GM12878 (cell line): ENCODE results near the gene MUC21. TPM values are rescaled to one million over a fixed set of nuclear protein-coding genes. Genes with fewer than 3 reads are reported as not detected.
A peak's percentile ranks its signal among the peaks of the same experiment; 100 is the strongest.

Source experiments
- ATAC-seq: fragments of 200-7000 bp; cut with Tn5 transposase; 3 replicates; pipeline ENCODE4 v1.9.1; 2020; ENCODE audit warnings: mild to moderate bottlenecking, moderate library complexity
- BruUV-seq: library from RNA; stranded (reverse); fragments of 400-500 nt; replicated peaks from 2 replicates; lab custom pipeline; 2021; lab: Mats Ljungman, UMichigan
- CTCF ChIA-PET: fragments of 300-600 bp; sonication (Branson Sonifier 250); formaldehyde crosslinking; extraction: SDS; loops from one replicate; lab custom pipeline; 2021; ENCODE audit warnings: inconsistent platforms; lab: Yijun Ruan, JAX
- POLR2A ChIA-PET: fragments of 350-600 bp; formaldehyde crosslinking; extraction: SDS; loops from one replicate; lab custom pipeline; 2021; ENCODE audit warnings: inconsistent platforms; lab: Charles Lee
- RAD21 ChIA-PET: fragments of 300-600 bp; sonication (Branson Sonifier 250); formaldehyde crosslinking; loops from one replicate; lab custom pipeline; 2023; ENCODE audit warnings: antibody characterized with exemption; ENCODE audit not compliant: unreplicated experiment; lab: Charles Lee
- SMC1A ChIA-PET: fragments of 300-600 bp; sonication (Branson Sonifier 250); formaldehyde crosslinking; loops from one replicate; lab custom pipeline; 2023; ENCODE audit not compliant: unreplicated experiment, uncharacterized antibody; lab: Charles Lee
- DNase-seq: peaks from one replicate; pipeline ENCODE4 v3.0.0-alpha.2; 2011; ENCODE audit warnings: low read depth, low spot score
- FAIRE-seq: peaks from 3 replicates; lab custom pipeline; 2011; peaks lifted over from hg19 to GRCh38; lab: Jason Lieb, UNC
- H2AFZ ChIP-seq: 2 replicates; pipeline ENCODE4 v1.6.0; 2011; ENCODE audit warnings: low read depth, low read length, control low read depth; ENCODE audit not compliant: control insufficient read depth
- H3K27ac ChIP-seq: 2 replicates; pipeline ENCODE4 v1.5.1; 2011; ENCODE audit warnings: control low read depth; ENCODE audit not compliant: control insufficient read depth, insufficient read depth
- H3K27me3 ChIP-seq, 2 experiments: replicated peaks in 1 of 2; 2 replicates each; pipeline versions ENCODE4 v1.6.0 to v1.6.1; 2011; ENCODE audit warnings: low read length in 1 of 2; ENCODE audit not compliant: control insufficient read depth in 2 of 2, insufficient read depth in 2 of 2
- H3K36me3 ChIP-seq, 2 experiments: 2 replicates each; pipeline ENCODE4 v1.5.1; 2011; ENCODE audit warnings: low read length in 1 of 2; ENCODE audit not compliant: control insufficient read depth in 2 of 2, insufficient read depth in 2 of 2
- H3K4me1 ChIP-seq: 2 replicates; pipeline ENCODE4 v1.6.1; 2011; ENCODE audit warnings: mild to moderate bottlenecking, low read length, moderate library complexity, mixed read lengths; ENCODE audit not compliant: control insufficient read depth, insufficient read depth
- H3K4me2 ChIP-seq: 2 replicates; pipeline ENCODE4 v1.6.0; 2011; ENCODE audit warnings: control low read depth; ENCODE audit not compliant: control insufficient read depth, insufficient read depth
- H3K4me3 ChIP-seq: fragments of 200-600 bp; sonication (generic); 2 replicates; pipeline ENCODE4 v1.5.1; 2016
- H3K79me2 ChIP-seq: 2 replicates; pipeline ENCODE4 v1.6.0; 2011; ENCODE audit warnings: low read length; ENCODE audit not compliant: control insufficient read depth, insufficient read depth
- H3K9ac ChIP-seq: 2 replicates; pipeline ENCODE4 v1.8.0; 2011; ENCODE audit warnings: low read length, control low read depth, mixed read lengths; ENCODE audit not compliant: control insufficient read depth, insufficient read depth
- H3K9me3 ChIP-seq: replicated peaks from 3 replicates; pipeline ENCODE4 v1.5.1; 2011; ENCODE audit warnings: mild to moderate bottlenecking, low read length; ENCODE audit not compliant: control insufficient read depth, insufficient read depth
- H4K20me1 ChIP-seq: 2 replicates; pipeline ENCODE4 v1.6.0; 2011; ENCODE audit not compliant: control insufficient read depth, insufficient read depth
- BCL11A ChIP-seq: IDR thresholded peaks from 2 replicates; pipeline ENCODE4 v1.6.1; 2011; ENCODE audit warnings: low read depth, low read length
- EGR1 ChIP-seq, 2 experiments: IDR thresholded peaks; 1 replicate in 1 of 2; 2 replicates in 1 of 2; pipeline ENCODE4 v1.6.1; 2011 to 2012; ENCODE audit warnings: low read depth in 2 of 2, low read length in 2 of 2, borderline replicate concordance in 1 of 2, mild to moderate bottlenecking in 1 of 2, moderate library complexity in 1 of 2
- POLR2AphosphoS2 ChIP-seq: IDR thresholded peaks from 2 replicates; pipeline ENCODE4 v1.6.1; 2011; ENCODE audit warnings: low read depth, mild to moderate bottlenecking, low read length, improper control_type of control experiment, moderate library complexity
- RUNX3 ChIP-seq: IDR thresholded peaks from 2 replicates; pipeline ENCODE4 v1.6.1; 2012; ENCODE audit warnings: low read length, inconsistent platforms
- ZNF274 ChIP-seq: IDR thresholded peaks from one replicate; pipeline ENCODE4 v1.8.0; 2011; ENCODE audit not compliant: insufficient read length, insufficient read depth
- WGBS: methylation state at CpG from one replicate; pipeline ENCODE4 v1.1.6; 2016; ENCODE audit warnings: low lambda C conversion rate; ENCODE audit not compliant: insufficient replicate concordance, insufficient coverage; ENCODE audit errors: missing lambda C conversion rate; 5-methylcytosine and 5-hydroxymethylcytosine counted together
- in situ Hi-C: fragments of 300-500 bp; cut with MboI; formaldehyde crosslinking; loops from 9 replicates; pipeline ENCODE4 v1.14.3; 2018; ENCODE audit warnings: mixed read lengths
- intact Hi-C: fragments of 100-400 bp; cut with micrococcal nuclease; formaldehyde crosslinking; loops from one replicate; pipeline ENCODE4 v1.14.2; 2022; ENCODE audit not compliant: unreplicated experiment
- polyA plus RNA-seq, 11 experiments: library from polyadenylated mRNA; depleted of rRNA in 4 of 11; unstranded in 6 of 11; stranded (reverse) in 5 of 11; fragments of >200 nt; fragmentation: Nextera tagmentation in 4 of 11; fragmentation: Illumina TruSeq in 1 of 11; extraction: Ambion mirVana in 4 of 11; extraction: Trizol in 1 of 11; gene quantifications; 1 replicate in 1 of 11; 2 replicates in 10 of 11; pipeline versions ENCODE4 v1.2.1 to v1.2.3, GENCODE V29; 2011 to 2016; ENCODE audit warnings: inconsistent platforms in 2 of 11, missing spikeins in 2 of 11, low read depth in 1 of 11
- total RNA-seq, 4 experiments: library from RNA; depleted of rRNA in 3 of 4; stranded (reverse); fragments of >200 nt in 3 of 4; fragmentation: Illumina TruSeq in 1 of 4; extraction: Trizol in 1 of 4; gene quantifications; 2 replicates each; pipeline versions ENCODE4 v1.2.1 to v1.2.3, GENCODE V29; 2013 to 2021

The MUC21 gene
- total and polyA plus RNA-seq, 10 of the 15 experiments (the other 5 are each of a cell fraction or from before 2014, with no cell fraction given) = 0.02 TPM; not detected in 9

GRCh38 chr6:30981942-30982772, 1.4 kb upstream of the MUC21 start (continued):
- TF ChIP-seq BCL11A = no peak

DNA sequence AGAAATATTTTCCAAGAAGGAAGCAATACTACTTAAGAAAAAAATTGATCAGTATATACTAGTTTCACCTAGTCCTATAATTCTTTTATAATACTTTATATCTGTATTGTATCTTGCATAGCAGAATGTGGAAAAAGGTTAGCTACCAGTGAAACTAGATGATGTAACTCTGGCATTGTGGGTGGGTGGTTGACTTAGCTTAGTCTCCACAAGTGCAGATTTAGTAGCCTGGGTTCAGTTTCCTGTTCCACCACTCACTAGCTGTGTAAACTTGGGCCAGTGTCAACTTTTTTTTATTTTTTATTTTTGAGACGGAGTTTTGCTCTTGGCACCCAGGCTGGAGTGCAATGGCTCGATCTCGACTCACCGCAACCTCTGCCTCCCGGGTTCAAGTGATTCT, 2.0 kb downstream of the MUC21 start:
- ChIA-PET SMC1A (no interaction called here), CTCF (interaction anchor here (1.1 to 1.8 kb wide), 2 partner anchors 11 to 70 kb away, joined by 4 to 7 read pairs; no protein-coding TSS in a partner anchor), RAD21 (interaction anchor here (1.2 kb wide), 1 partner anchor 30 kb away, joined by 3 read pairs; no protein-coding TSS in a partner anchor), POLR2A (interaction anchor here (0.6 kb wide), 1 partner anchor 56 kb away, joined by 3 read pairs; no protein-coding TSS in a partner anchor)
- no peak overlapping the region for H3K4me3 ChIP-seq
- H2AFZ ChIP-seq = no peak overlapping the region
- H3K36me3 ChIP-seq = no peaks in the 10 kb centered on the region
- TF ChIP-seq RUNX3 (peak; percentile 23; the same call in 1 of the 2 replicates), ZNF274 (no peak), EGR1 (IDR thresholded peaks at IDR 0.05; ENCODE audit: borderline replicate concordance in 1 of 2, low read depth in 2 of 2, low read length in 2 of 2) (peak in 1 of 2 experiments; percentile 12; a peak in 1 of 3 replicates), POLR2AphosphoS2 (no peak)
- BruUV-seq = no TSS peak
- intact Hi-C loops = no loop called here
- H3K27me3 ChIP-seq = peaks cover 0 to 2% of the 10 kb centered on the region in 2 experiments; a peak in 3 of 4 replicates
- H3K79me2 ChIP-seq = no peaks in the 10 kb centered on the region
- H3K4me1 ChIP-seq = peaks cover 1% of the 10 kb centered on the region
- no peak for DNase-seq
- H4K20me1 ChIP-seq = no peaks in the 10 kb centered on the region
- ATAC-seq = peak; percentile 40; the same call in 2 of the 3 replicates
- WGBS = 78% methylated on average over 5 of the region's 5 CpGs
- no peaks in the 10 kb centered on the region for H3K9me3 ChIP-seq
- H3K9ac ChIP-seq = no peak overlapping the region
- H3K4me2 ChIP-seq = no peak overlapping the region
- no peak overlapping the region for H3K27ac ChIP-seq
- FAIRE-seq = no peak
- in situ Hi-C loops = no loop called here
